ENCODE data around the gene CSF3.
"Not testable (repeated sequence)": the region's sequence is repeated elsewhere in the genome, so short reads cannot be mapped to it uniquely, and the experiment has no call there.

The CSF3 gene

GRCh38 chr17:39996162-39996561 is 19.1 kb upstream of the CSF3 start:
- no peak overlapping the region for H3K4me3 ChIP-seq (ENCODE audit: low read depth, low read length)
- no peak for TF ChIP-seq CTCF (IDR thresholded peaks at IDR 0.05; ENCODE audit: borderline replicate concordance, insufficient read depth, low read depth, low read length)

- TF ChIP-seq CTCF (IDR thresholded peaks at IDR 0.05; ENCODE audit: borderline replicate concordance, insufficient read depth, low read depth, low read length), result no peak
- no peak overlapping the region for H3K4me3 ChIP-seq (ENCODE audit: low read depth, low read length)
These were observed 18.4 kb upstream of the CSF3 start for GRCh38 chr17:39996800-39997199.

- TF ChIP-seq CTCF (IDR thresholded peaks at IDR 0.05; ENCODE audit: borderline replicate concordance, insufficient read depth, low read depth, low read length), result no peak
- H3K4me3 ChIP-seq (ENCODE audit: low read depth, low read length), result no peak overlapping the region
These were observed 17.7 kb upstream of the CSF3 start for GRCh38 chr17:39997543-39997942.

GRCh38 chr17:39999067-39999466 is 16.2 kb upstream of the CSF3 start:
- no peak overlapping the region for H3K4me3 ChIP-seq (ENCODE audit: low read depth, low read length)
- TF ChIP-seq CTCF (IDR thresholded peaks at IDR 0.05; ENCODE audit: borderline replicate concordance, insufficient read depth, low read depth, low read length), result no peak

GRCh38 chr17:40000161-40000560 is 15.1 kb upstream of the CSF3 start:
- TF ChIP-seq CTCF (IDR thresholded peaks at IDR 0.05; ENCODE audit: borderline replicate concordance, insufficient read depth, low read depth, low read length), result no peak
- H3K4me3 ChIP-seq (ENCODE audit: low read depth, low read length), result no peak overlapping the region

GRCh38 chr17:40001335-40001734 is 13.9 kb upstream of the CSF3 start:
- not testable (repeated sequence) for H3K4me3 ChIP-seq (ENCODE audit: low read depth, low read length)

GRCh38 chr17:40004072-40004471 is 11.2 kb upstream of the CSF3 start:
- TF ChIP-seq CTCF (IDR thresholded peaks at IDR 0.05; ENCODE audit: borderline replicate concordance, insufficient read depth, low read depth, low read length), result no peak
- H3K4me3 ChIP-seq (ENCODE audit: low read depth, low read length), result no peak overlapping the region

GRCh38 chr17:40004712-40005111 is 10.5 kb upstream of the CSF3 start:
- no peak overlapping the region for H3K4me3 ChIP-seq (ENCODE audit: low read depth, low read length)
- no peak for TF ChIP-seq CTCF (IDR thresholded peaks at IDR 0.05; ENCODE audit: borderline replicate concordance, insufficient read depth, low read depth, low read length)
